Prostate gland (tissue), 2 donors: ENCODE results near the gene ETFDH.

Experiments
- CTCF ChIP-seq, 4 experiments: fragments of 200-600 bp in 2 of 4; fragments of 450-650 bp in 2 of 4; sonication (generic) in 2 of 4; IDR thresholded peaks; 1 replicate in 3 of 4; 2 replicates in 1 of 4; pipeline ENCODE4 v1.5.1; 2016 to 2019; ENCODE audit warnings: antibody characterized with exemption in 4 of 4, mild to moderate bottlenecking in 2 of 4, moderate library complexity in 2 of 4
- POLR2A ChIP-seq: fragments of 450-650 bp; IDR thresholded peaks from one replicate; pipeline ENCODE4 v1.6.1; 2016; ENCODE audit warnings: antibody characterized with exemption, mild to moderate bottlenecking
- POLR2AphosphoS5 ChIP-seq: sonication (generic); formaldehyde crosslinking; IDR thresholded peaks from one replicate; pipeline ENCODE4 v1.6.1; 2017; ENCODE audit warnings: antibody characterized with exemption

GRCh38 chr4:158671665-158671914 is 506 bp upstream of the ETFDH start, which contains the start of gene C4orf46:
- TF ChIP-seq POLR2AphosphoS5: no peak
- no peak for TF ChIP-seq CTCF (IDR thresholded peaks at IDR 0.05)
- TF ChIP-seq POLR2A: no peak
